Mesendoderm (in vitro differentiated cells): ENCODE measurements around the gene PKNOX1. TPM values are rescaled to one million over a fixed set of nuclear protein-coding genes. Genes with fewer than 3 reads are reported as not detected.
"Not testable (repeated sequence)": the region's sequence is repeated elsewhere in the genome, so short reads cannot be mapped to it uniquely, and the experiment has no call there.

ENCODE experiments used
- DNase-seq: peaks from one replicate; pipeline ENCODE4 v3.0.0; 2013
- H2AK5ac ChIP-seq: 2 replicates; pipeline ENCODE4 v1.6.1; 2013; ENCODE audit warnings: low read length, inconsistent platforms
- H2BK120ac ChIP-seq: 2 replicates; pipeline ENCODE4 v1.6.1; 2013; ENCODE audit warnings: low read depth, mild to moderate bottlenecking, low read length, moderate library complexity, mixed read lengths
- H2BK15ac ChIP-seq: replicated peaks from 2 replicates; pipeline ENCODE4 v1.6.1; 2013; ENCODE audit warnings: low read depth, mild to moderate bottlenecking, moderate library complexity
- H2BK5ac ChIP-seq: 2 replicates; pipeline ENCODE4 v1.6.1; 2013; ENCODE audit warnings: low read length, inconsistent platforms
- H3K18ac ChIP-seq: 2 replicates; pipeline ENCODE4 v1.6.1; 2013; ENCODE audit warnings: mild to moderate bottlenecking, low read length, mixed read lengths
- H3K23ac ChIP-seq: one replicate; pipeline ENCODE4 v1.6.1; 2013; ENCODE audit warnings: low read length
- H3K27ac ChIP-seq: 2 replicates; pipeline ENCODE4 v1.5.1; 2013; ENCODE audit warnings: low read depth, mild to moderate bottlenecking, inconsistent platforms, low read length, moderate library complexity
- H3K27me3 ChIP-seq: 2 replicates; pipeline ENCODE4 v1.6.1; 2013; ENCODE audit warnings: low read length, control low read depth, mild to moderate bottlenecking, inconsistent platforms; ENCODE audit not compliant: insufficient read depth, poor library complexity
- H3K36me3 ChIP-seq: 2 replicates; pipeline ENCODE4 v1.6.1; 2013; ENCODE audit warnings: low read length, inconsistent platforms; ENCODE audit not compliant: control insufficient read depth, insufficient read depth
- H3K4ac ChIP-seq: one replicate; pipeline ENCODE4 v1.6.1; 2013; ENCODE audit warnings: low read depth, mild to moderate bottlenecking, low read length, moderate library complexity
- H3K4me1 ChIP-seq: 2 replicates; pipeline ENCODE4 v1.6.1; 2013; ENCODE audit warnings: low read depth, low read length, inconsistent platforms; ENCODE audit not compliant: control insufficient read depth
- H3K4me2 ChIP-seq: 2 replicates; pipeline ENCODE4 v1.6.1; 2013; ENCODE audit warnings: low read length
- H3K4me3 ChIP-seq: 2 replicates; pipeline ENCODE4 v1.5.1; 2013; ENCODE audit warnings: mild to moderate bottlenecking, low read length
- H3K56ac ChIP-seq: one replicate; pipeline ENCODE4 v1.6.1; 2013; ENCODE audit warnings: low read length
- H3K79me1 ChIP-seq: 2 replicates; pipeline ENCODE4 v1.6.1; 2013; ENCODE audit warnings: low read length, inconsistent platforms
- H3K79me2 ChIP-seq: 2 replicates; pipeline ENCODE4 v1.6.1; 2013; ENCODE audit warnings: mild to moderate bottlenecking, low read length; ENCODE audit not compliant: control insufficient read depth, insufficient read depth
- H3K9ac ChIP-seq: 2 replicates; pipeline ENCODE4 v1.6.1; 2013; ENCODE audit warnings: low read length, inconsistent platforms
- H4K5ac ChIP-seq: one replicate; pipeline ENCODE4 v1.6.1; 2013; ENCODE audit warnings: low read length
- H4K8ac ChIP-seq: one replicate; pipeline ENCODE4 v1.6.1; 2013; ENCODE audit warnings: low read depth, mild to moderate bottlenecking, control low read depth, low read length, moderate library complexity
- WGBS: extraction: QIAGEN DNeasy Blood & Tissue Kit; methylation state at CpG from one replicate; pipeline ENCODE4 v1.1.7; 2013; ENCODE audit warnings: low lambda C conversion rate, missing lambda C conversion rate; ENCODE audit not compliant: insufficient coverage; ENCODE audit errors: extremely low coverage; 5-methylcytosine and 5-hydroxymethylcytosine counted together
- polyA plus RNA-seq, 2 experiments: library from polyadenylated mRNA; stranded (reverse); fragments of 200-250 nt; gene quantifications; one replicate each; pipeline ENCODE4 v1.2.3, GENCODE V29; 2013

Gene PKNOX1, protein sequence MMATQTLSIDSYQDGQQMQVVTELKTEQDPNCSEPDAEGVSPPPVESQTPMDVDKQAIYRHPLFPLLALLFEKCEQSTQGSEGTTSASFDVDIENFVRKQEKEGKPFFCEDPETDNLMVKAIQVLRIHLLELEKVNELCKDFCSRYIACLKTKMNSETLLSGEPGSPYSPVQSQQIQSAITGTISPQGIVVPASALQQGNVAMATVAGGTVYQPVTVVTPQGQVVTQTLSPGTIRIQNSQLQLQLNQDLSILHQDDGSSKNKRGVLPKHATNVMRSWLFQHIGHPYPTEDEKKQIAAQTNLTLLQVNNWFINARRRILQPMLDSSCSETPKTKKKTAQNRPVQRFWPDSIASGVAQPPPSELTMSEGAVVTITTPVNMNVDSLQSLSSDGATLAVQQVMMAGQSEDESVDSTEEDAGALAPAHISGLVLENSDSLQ
- polyA plus RNA-seq (2013, experiment 1 of 2) = 9.7 TPM
- polyA plus RNA-seq (2013, experiment 2 of 2) = 9.7 TPM

DNA sequence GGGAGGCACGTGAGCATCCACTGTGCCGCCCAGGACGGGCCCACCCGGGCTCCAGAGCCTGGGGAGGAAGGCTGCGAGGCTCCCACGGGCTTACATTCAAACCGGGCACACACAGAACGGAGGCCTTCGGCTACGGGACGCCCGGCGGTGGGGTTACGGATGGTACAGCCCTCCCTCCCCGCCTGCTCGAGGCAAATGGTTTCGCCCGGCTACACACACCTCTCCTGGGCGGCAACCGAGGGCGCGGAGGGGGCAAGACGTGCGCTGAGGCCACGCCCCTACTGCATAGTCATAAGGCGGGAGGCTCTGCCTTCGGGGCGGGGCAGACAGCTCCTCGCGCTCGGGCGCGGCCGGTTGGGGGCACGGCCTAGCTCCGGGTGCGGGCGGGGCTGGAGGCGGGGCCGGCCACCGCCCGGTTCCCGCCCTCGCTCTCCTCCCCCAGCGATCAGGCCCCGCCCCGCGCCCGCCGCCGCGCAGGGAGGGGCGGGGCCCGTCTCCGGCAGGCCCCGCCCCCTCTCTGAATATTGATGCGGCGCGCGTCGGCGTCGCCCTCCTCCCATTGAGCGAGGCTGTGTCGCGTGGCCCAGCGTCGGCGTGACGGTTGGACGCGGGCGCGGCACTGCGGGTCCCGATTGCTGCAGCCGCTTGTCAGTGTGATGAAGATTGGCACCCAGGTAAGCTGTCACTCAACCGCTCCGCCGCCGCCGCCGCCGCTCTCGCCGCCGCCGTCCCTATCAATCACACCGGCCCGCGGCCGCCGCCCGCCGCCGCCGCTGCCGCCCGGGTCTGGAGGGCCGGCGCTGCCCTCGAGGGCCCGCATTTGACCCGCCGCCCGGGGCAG lies at the start of gene PKNOX1:
PKNOX1 (plus strand) TSS at position 572 of the 841 bp plus-strand sequence. CDS start 29,820 bp downstream, outside the sequence.
- Histone ChIP-seq H3K4me3 (peak within 1 kb of the TSS; percentile 48), H2BK120ac (peak within 1 kb of the TSS; percentile 98), H3K79me2 (peaks cover 27% of the 10 kb centered on the region), H3K18ac (peak within 1 kb of the TSS; percentile 100), H3K27me3 (no peaks in the 10 kb centered on the region), H4K8ac (peak within 1 kb of the TSS; percentile 97), H3K36me3 (no peaks in the 10 kb centered on the region), H2BK5ac (peak within 1 kb of the TSS; percentile 92), H3K4me1 (peaks cover 11% of the 10 kb centered on the region), H2BK15ac (peak within 1 kb of the TSS; percentile 9), H3K56ac (peak within 1 kb of the TSS; percentile 92), H3K27ac (peak within 1 kb of the TSS; percentile 97), H3K79me1 (peaks cover 11% of the 10 kb centered on the region), H3K4me2 (peak within 1 kb of the TSS; percentile 79), H4K5ac (no peak within 1 kb of the TSS), H3K9ac (peak within 1 kb of the TSS; percentile 78), H2AK5ac (peak within 1 kb of the TSS; percentile 7), H3K4ac (peak within 1 kb of the TSS; percentile 100), H3K23ac (peak within 1 kb of the TSS; percentile 72)
- peak; percentile 99 for DNase-seq
- WGBS = no CpG with 5 or more reads among the region's 106 CpGs

DNA sequence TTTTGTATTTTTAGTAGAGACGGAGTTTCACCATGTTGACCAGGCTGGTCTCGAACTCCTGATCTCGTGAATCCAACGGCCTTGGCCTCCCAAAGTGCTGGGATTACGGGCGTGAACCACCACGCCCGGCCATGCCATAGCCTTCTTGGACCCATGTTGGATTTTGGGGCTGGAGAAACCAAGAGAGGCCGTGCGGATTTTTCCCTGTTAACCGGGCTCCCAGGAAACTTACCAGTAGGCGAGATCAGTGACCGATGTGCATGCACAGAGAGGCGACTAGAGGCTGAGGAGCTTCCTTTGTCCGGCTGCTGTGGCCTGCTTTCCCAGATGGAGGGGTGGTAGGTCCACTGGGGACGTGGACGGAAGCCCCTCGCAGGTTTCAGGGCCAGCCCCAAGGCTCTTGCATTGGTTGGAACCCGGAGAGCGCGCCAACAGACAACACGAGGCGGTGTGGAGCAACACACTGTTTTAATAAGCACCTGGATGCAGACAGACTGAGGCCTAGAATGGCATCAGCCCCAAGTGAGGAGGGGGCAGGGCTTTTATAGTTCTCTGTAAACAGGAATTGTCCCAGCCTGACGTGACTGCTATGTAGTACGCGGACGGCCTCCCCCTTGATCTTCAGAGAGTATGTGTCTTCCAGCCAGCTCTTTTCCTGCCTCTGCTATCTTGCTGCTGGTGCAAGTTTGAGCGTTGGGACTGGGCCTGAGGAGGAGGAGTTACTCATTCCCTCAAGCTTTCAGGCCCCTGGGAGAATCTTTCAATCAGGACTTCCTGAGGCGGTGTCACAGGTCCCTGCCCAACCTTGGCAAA lies 49.0 kb upstream of the PKNOX1 start, which contains the start of gene ERVH48-1:
ERVH48-1 (minus strand) TSS at position 517 of the 813 bp plus-strand sequence. CDS start 6,624 bp downstream, outside the sequence.
- Histone ChIP-seq H3K79me1 (no peaks in the 10 kb centered on the region), H3K27ac (peak within 1 kb of the TSS; percentile 82), H3K4me2 (no peak within 1 kb of the TSS), H3K23ac (peak within 1 kb of the TSS; percentile 90), H3K4me3 (no peak within 1 kb of the TSS), H3K27me3 (no peaks in the 10 kb centered on the region), H2BK120ac (peak within 1 kb of the TSS; percentile 91), H3K18ac (peak within 1 kb of the TSS; percentile 90), H4K5ac (peak within 1 kb of the TSS; percentile 93), H2AK5ac (peak within 1 kb of the TSS; percentile 82), H4K8ac (peak within 1 kb of the TSS; percentile 29), H2BK5ac (peak within 1 kb of the TSS; percentile 96), H3K4me1 (peaks cover 6% of the 10 kb centered on the region), H3K9ac (peak within 1 kb of the TSS; percentile 62), H3K36me3 (no peaks in the 10 kb centered on the region), H3K79me2 (no peaks in the 10 kb centered on the region), H3K56ac (peak within 1 kb of the TSS; percentile 93), H3K4ac (peak within 1 kb of the TSS; percentile 98), H2BK15ac (peak within 1 kb of the TSS; percentile 86)
- WGBS = no CpG with 5 or more reads among the region's 29 CpGs
- peak; percentile 81 for DNase-seq

DNA sequence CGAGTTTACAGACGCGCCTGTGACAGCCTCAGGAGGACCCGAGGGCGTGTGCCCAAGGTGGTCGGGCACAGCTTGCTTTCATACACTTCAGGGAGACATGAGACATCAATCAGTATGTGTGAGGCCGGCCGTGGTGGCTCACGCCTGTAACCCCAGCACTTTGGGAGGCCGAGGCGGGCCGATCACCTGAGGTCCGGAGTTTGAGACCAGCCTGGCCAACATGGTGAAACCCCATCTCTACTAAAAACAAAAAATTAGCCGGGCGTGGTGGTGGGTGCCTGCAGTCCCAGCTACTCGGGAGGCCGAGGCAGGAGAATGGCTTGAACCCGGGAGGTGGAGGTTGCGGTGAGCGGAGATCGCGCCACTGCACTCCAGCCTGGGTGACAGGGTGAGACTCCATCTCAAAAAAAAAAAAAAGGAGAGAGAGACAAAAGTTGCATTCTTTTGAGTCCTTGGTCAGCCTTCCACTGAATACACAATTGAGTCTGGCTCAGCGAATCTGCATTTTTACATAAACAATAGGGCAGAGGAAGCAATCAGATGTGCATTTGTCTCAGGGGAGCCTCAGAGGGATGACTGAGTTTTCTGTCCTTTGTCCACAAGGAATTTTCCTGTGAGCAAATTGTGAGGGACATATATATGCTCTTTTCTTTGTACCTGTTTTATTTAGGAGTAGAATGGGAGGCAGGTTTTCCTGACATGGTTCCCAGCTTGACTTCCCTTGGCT lies 46.7 kb upstream of the PKNOX1 start:
- not testable (repeated sequence) for H2BK15ac ChIP-seq, H3K9ac ChIP-seq, H3K4me3 ChIP-seq, H3K4me2 ChIP-seq, H3K79me1 ChIP-seq, H4K8ac ChIP-seq, H3K79me2 ChIP-seq, H3K23ac ChIP-seq, H3K36me3 ChIP-seq, H4K5ac ChIP-seq, H3K27me3 ChIP-seq
- Histone ChIP-seq H3K4me1 (peaks cover 11% of the 10 kb centered on the region), H3K56ac (peak overlapping the region; percentile 77), H2BK120ac (peak overlapping the region; percentile 49), H2AK5ac (peak overlapping the region; percentile 98), H3K27ac (peak overlapping the region; percentile 85), H3K18ac (peak overlapping the region; percentile 75), H3K4ac (peak overlapping the region; percentile 87), H2BK5ac (peak overlapping the region; percentile 74)
- DNase-seq = peak; percentile 85
- WGBS = no CpG with 5 or more reads among the region's 23 CpGs

DNA sequence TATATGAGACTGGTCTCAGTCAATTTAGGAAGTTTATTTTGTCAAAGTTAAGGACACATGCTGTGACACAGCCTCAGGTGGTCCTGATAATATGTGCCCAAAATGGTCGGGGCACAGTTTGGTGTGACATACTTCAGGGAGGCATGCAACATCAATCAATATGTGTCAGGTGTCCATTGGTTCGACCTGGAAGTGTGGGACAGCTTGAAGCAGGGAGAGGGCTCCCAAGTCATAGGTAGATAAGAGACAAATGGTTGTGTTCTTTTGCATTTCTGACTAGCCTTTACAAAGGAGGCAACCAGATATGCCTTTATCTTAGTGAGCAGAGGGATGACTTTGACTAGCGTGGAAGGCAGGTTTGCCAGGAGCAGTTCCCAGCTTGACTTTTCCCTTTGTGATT lies 44.4 kb upstream of the PKNOX1 start:
- H4K5ac ChIP-seq = no peak overlapping the region
- no peaks in the 10 kb centered on the region for H3K36me3 ChIP-seq
- no peak overlapping the region for H4K8ac ChIP-seq
- H3K18ac ChIP-seq = peak overlapping the region; percentile 92
- H3K4me2 ChIP-seq = no peak overlapping the region
- no peaks in the 10 kb centered on the region for H3K79me1 ChIP-seq
- H3K4ac ChIP-seq = peak overlapping the region; percentile 96
- H2BK15ac ChIP-seq = no peak overlapping the region
- WGBS = no CpG with 5 or more reads among the region's 3 CpGs
- H2BK5ac ChIP-seq = peak overlapping the region; percentile 81
- peak overlapping the region; percentile 36 for H3K9ac ChIP-seq
- H3K27ac ChIP-seq = peak overlapping the region; percentile 79
- H3K23ac ChIP-seq = no peak overlapping the region
- no peaks in the 10 kb centered on the region for H3K27me3 ChIP-seq
- peak overlapping the region; percentile 90 for H2BK120ac ChIP-seq
- peak; percentile 93 for DNase-seq
- H2AK5ac ChIP-seq = no peak overlapping the region
- no peaks in the 10 kb centered on the region for H3K79me2 ChIP-seq
- no peak overlapping the region for H3K4me3 ChIP-seq
- H3K56ac ChIP-seq = peak overlapping the region; percentile 80
- peaks cover 6% of the 10 kb centered on the region for H3K4me1 ChIP-seq
